ENCODE measurements around the gene KDM6A. TPM values are rescaled to one million over a fixed set of nuclear protein-coding genes. Genes with fewer than 3 reads are reported as not detected.

The KDM6A gene
- total and polyA plus RNA-seq, 2 donors (not counting 3 experiments of a cell fraction or from before 2014, with no cell fraction given): 9.0 to 20.6 TPM

DNA sequence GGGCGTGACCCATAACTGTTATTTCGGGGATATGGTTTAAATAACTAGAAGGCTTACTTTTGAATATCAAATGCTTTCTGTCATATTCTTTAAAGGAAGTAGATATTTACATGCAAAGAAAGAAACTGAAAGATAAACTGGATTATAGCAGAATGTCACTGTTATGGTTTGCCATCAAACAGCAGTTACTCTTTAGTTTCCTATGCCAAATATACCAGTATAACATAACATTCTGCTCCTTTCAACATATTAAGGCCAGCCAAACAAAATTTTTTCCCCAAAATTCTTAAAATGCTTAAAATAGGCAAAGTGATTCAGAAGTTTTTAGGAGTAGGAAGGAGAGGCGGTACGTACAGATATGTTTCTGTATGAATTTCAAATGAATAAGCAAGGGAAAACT lies 27.0 kb downstream of the KDM6A start:
- DNase-seq (ENCODE audit: low read depth, low spot score) (no peak), FAIRE-seq (no peak)
- Histone ChIP-seq H3K9me3 (replicated peaks; ENCODE audit: control insufficient read depth, insufficient read depth, low read length) (no peaks in the 10 kb centered on the region), H3K79me2 (ENCODE audit: control insufficient read depth, insufficient read depth, low read length) (peaks cover 77% of the 10 kb centered on the region), H3K27ac (ENCODE audit: insufficient read depth, low read depth, low read length) (no peak overlapping the region), H4K20me1 (replicated peaks; ENCODE audit: control insufficient read depth, extremely low read depth, insufficient read depth, low read length) (peaks cover 4% of the 10 kb centered on the region), H3K36me3 (ENCODE audit: control insufficient read depth in 2 of 2, extremely low read depth in 1 of 2, insufficient read depth in 2 of 2, low read length in 2 of 2) (no peaks in the 10 kb centered on the region), H3K9ac (replicated peaks; ENCODE audit: extremely low read depth, insufficient read depth, low read length) (no peak overlapping the region), H3K4me2 (ENCODE audit: insufficient read depth, low read length) (no peak overlapping the region), H3K9me1 (replicated peaks; ENCODE audit: control insufficient read depth, extremely low read depth, insufficient read depth, low read length) (no peaks in the 10 kb centered on the region), H3K27me3 (ENCODE audit: control insufficient read depth in 2 of 2, insufficient read depth in 2 of 2, low read length in 2 of 2) (no peaks in the 10 kb centered on the region), H3K4me3 (replicated peaks in 1 of 3; ENCODE audit: insufficient read depth in 1 of 3, low read depth in 1 of 3, low read length in 3 of 3) (no peak overlapping the region), H3K4me1 (ENCODE audit: control insufficient read depth, extremely low read depth, insufficient read depth, low read length) (peaks cover 11% of the 10 kb centered on the region), H2AFZ (ENCODE audit: low read depth, low read length) (no peak overlapping the region)
- intact Hi-C loops (cut with micrococcal nuclease): no loop called here
- dilution Hi-C loops (cut with MboI; ENCODE audit: extremely low pct_ligation_motif_present, low sequenced_read_pairs): no loop called here
- POLR2A ChIA-PET: no interaction called here
- no TSS peak for BruUV-seq (replicated peaks)
- TF ChIP-seq, protein P1, sequence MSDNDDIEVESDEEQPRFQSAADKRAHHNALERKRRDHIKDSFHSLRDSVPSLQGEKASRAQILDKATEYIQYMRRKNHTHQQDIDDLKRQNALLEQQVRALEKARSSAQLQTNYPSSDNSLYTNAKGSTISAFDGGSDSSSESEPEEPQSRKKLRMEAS (IDR thresholded peaks at IDR 0.05; ENCODE audit: insufficient read depth, insufficient read length): no peak
- TF ChIP-seq GATA2 (IDR thresholded peaks at IDR 0.05; ENCODE audit: insufficient read depth, insufficient read length, low read depth, low read length) (no peak), FOS (IDR thresholded peaks at IDR 0.05; ENCODE audit: borderline replicate concordance, insufficient read depth, low read length) (no peak), POLR2AphosphoS5 (IDR thresholded peaks at IDR 0.05; ENCODE audit: insufficient read depth, low read depth, low read length) (no peak), POLR2A (IDR thresholded peaks at IDR 0.05; ENCODE audit: low read depth, low read length) (no peak), JUN (IDR thresholded peaks at IDR 0.05; ENCODE audit: borderline replicate concordance, insufficient read depth, insufficient read length, low read depth) (no peak), EZH2 (IDR thresholded peaks at IDR 0.05; ENCODE audit: borderline replicate concordance, low read depth, low read length, severe bottlenecking) (no peak)
- TF ChIP-seq, protein P2, sequence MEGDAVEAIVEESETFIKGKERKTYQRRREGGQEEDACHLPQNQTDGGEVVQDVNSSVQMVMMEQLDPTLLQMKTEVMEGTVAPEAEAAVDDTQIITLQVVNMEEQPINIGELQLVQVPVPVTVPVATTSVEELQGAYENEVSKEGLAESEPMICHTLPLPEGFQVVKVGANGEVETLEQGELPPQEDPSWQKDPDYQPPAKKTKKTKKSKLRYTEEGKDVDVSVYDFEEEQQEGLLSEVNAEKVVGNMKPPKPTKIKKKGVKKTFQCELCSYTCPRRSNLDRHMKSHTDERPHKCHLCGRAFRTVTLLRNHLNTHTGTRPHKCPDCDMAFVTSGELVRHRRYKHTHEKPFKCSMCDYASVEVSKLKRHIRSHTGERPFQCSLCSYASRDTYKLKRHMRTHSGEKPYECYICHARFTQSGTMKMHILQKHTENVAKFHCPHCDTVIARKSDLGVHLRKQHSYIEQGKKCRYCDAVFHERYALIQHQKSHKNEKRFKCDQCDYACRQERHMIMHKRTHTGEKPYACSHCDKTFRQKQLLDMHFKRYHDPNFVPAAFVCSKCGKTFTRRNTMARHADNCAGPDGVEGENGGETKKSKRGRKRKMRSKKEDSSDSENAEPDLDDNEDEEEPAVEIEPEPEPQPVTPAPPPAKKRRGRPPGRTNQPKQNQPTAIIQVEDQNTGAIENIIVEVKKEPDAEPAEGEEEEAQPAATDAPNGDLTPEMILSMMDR (IDR thresholded peaks at IDR 0.05; ENCODE audit: extremely low read depth in 1 of 2, insufficient read depth in 1 of 2, low read depth in 1 of 2, low read length in 2 of 2): no peak
- CTCF ChIA-PET: no interaction called here
